Fibroblast of villous mesenchyme (primary cell): ENCODE data around the gene JDP2. TPM values are rescaled to one million over a fixed set of nuclear protein-coding genes. Genes with fewer than 3 reads are reported as not detected.

Experiments used
- DNase-seq: peaks from one replicate; pipeline ENCODE4 v3.0.0-alpha.2; 2010; ENCODE audit warnings: low read depth
- H3K4me3 ChIP-seq: 2 replicates; pipeline ENCODE4 v1.5.1; 2011; ENCODE audit warnings: low read depth, mild to moderate bottlenecking, low read length
- total RNA-seq: library from RNA; depleted of rRNA; stranded (reverse); fragments of >200 nt; gene quantifications from 2 replicates; pipeline ENCODE4 v1.2.3, GENCODE V29; 2012
- TF ChIP-seq, protein P1 (sequence below): IDR thresholded peaks from 2 replicates; pipeline ENCODE4 v1.5.1; 2012; ENCODE audit warnings: low read depth, mild to moderate bottlenecking, low read length; ENCODE audit not compliant: insufficient read depth

The JDP2 gene
- total RNA-seq, 1 donor: 51.4 TPM

DNA sequence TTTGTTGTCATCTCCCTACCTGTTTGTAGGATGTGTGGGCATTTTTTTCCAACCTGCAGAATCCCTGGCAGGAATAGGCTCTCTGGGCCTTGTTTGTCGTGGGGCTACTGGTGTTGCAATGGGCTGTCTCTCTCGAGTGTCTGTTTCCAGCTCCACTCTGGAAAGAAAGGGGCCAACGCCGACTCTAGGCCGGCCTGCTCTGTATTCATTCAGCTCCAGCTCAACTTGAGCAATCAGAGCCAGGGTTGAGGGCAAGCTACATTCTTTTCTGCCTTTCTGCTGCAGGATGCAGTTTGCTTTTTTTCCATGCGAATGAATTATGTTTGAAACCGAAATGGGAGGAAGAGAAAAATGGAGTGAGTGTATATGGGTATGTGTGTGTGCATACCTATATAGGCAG is 2.3 kb downstream of the JDP2 start:
- TF ChIP-seq, protein P1, sequence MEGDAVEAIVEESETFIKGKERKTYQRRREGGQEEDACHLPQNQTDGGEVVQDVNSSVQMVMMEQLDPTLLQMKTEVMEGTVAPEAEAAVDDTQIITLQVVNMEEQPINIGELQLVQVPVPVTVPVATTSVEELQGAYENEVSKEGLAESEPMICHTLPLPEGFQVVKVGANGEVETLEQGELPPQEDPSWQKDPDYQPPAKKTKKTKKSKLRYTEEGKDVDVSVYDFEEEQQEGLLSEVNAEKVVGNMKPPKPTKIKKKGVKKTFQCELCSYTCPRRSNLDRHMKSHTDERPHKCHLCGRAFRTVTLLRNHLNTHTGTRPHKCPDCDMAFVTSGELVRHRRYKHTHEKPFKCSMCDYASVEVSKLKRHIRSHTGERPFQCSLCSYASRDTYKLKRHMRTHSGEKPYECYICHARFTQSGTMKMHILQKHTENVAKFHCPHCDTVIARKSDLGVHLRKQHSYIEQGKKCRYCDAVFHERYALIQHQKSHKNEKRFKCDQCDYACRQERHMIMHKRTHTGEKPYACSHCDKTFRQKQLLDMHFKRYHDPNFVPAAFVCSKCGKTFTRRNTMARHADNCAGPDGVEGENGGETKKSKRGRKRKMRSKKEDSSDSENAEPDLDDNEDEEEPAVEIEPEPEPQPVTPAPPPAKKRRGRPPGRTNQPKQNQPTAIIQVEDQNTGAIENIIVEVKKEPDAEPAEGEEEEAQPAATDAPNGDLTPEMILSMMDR: no peak
- peak; percentile 77 for DNase-seq
- peak overlapping the region; percentile 88 for H3K4me3 ChIP-seq

GRCh38 chr14:75430526-75430925 is 2.7 kb downstream of the JDP2 start:
- TF ChIP-seq, protein P1: no peak
- no peak for DNase-seq
- H3K4me3 ChIP-seq: peak overlapping the region; percentile 88

GRCh38 chr14:75430976-75431375 is 3.2 kb downstream of the JDP2 start:
- TF ChIP-seq, protein P1: no peak
- peak overlapping the region; percentile 88 for H3K4me3 ChIP-seq
- DNase-seq: no peak

- TF ChIP-seq, protein P1: no peak
- H3K4me3 ChIP-seq: no peak overlapping the region
- DNase-seq: no peak
Observed at GRCh38 chr14:75431827-75432226, 4.0 kb downstream of the JDP2 start.

GRCh38 chr14:75432411-75432810 is 4.6 kb downstream of the JDP2 start:
- TF ChIP-seq, protein P1: no peak
- no peak for DNase-seq
- no peak overlapping the region for H3K4me3 ChIP-seq

GRCh38 chr14:75433631-75434071 is 5.8 kb downstream of the JDP2 start:
- TF ChIP-seq, protein P1: no peak
- H3K4me3 ChIP-seq: no peak overlapping the region
- peak; percentile 59 for DNase-seq
